Neural cell (in vitro differentiated cells): ENCODE data around the gene RHOF. TPM values are rescaled to one million over a fixed set of nuclear protein-coding genes. Genes with fewer than 3 reads are reported as not detected.

Experiments
- H2AFZ ChIP-seq: fragments of 200-600, 300-800 bp; sonication (generic), shearing (Covaris generic); 2 replicates; pipeline ENCODE4 v1.6.0; 2014; ENCODE audit warnings: low read depth, mild to moderate bottlenecking, antibody characterized with exemption, low read length, moderate library complexity
- H3F3A ChIP-seq: fragments of 200-600 bp; shearing (Covaris generic); 2 replicates; pipeline ENCODE4 v1.6.1; 2016; ENCODE audit warnings: mild to moderate bottlenecking, moderate library complexity, mixed read lengths, antibody characterized with exemption, low read length; ENCODE audit not compliant: insufficient read depth, poor library complexity, severe bottlenecking
- H3K27ac ChIP-seq: fragments of 200-600, 300-800 bp; sonication (generic), shearing (Covaris generic); 2 replicates; pipeline ENCODE4 v1.5.1; 2014; ENCODE audit warnings: mild to moderate bottlenecking, low read length, moderate library complexity
- H3K27me3 ChIP-seq: fragments of 300-800, 200-600 bp; sonication (generic), shearing (Covaris generic); 2 replicates; pipeline ENCODE4 v1.6.0; 2014; ENCODE audit warnings: mild to moderate bottlenecking, low read depth, low read length, moderate library complexity; ENCODE audit not compliant: insufficient read depth
- H3K36me3 ChIP-seq: fragments of 300-800, 200-600 bp; sonication (generic), shearing (Covaris generic); 2 replicates; pipeline ENCODE4 v1.5.1; 2014; ENCODE audit warnings: mild to moderate bottlenecking, antibody characterized with exemption, low read length, moderate library complexity; ENCODE audit not compliant: insufficient read depth
- H3K4me2 ChIP-seq: fragments of 300-800, 200-600 bp; sonication (generic), shearing (Covaris generic); 2 replicates; pipeline ENCODE4 v1.6.0; 2014; ENCODE audit warnings: mild to moderate bottlenecking, low read length
- H3K4me3 ChIP-seq: fragments of 300-800, 200-600 bp; sonication (generic), shearing (Covaris generic); 2 replicates; pipeline ENCODE4 v1.5.1; 2014; ENCODE audit warnings: mild to moderate bottlenecking, low read length, moderate library complexity
- H3K79me2 ChIP-seq: fragments of 200-600 bp; shearing (Covaris generic); replicated peaks from 2 replicates; pipeline ENCODE4 v1.6.0; 2014; ENCODE audit warnings: mild to moderate bottlenecking, low read length, moderate library complexity; ENCODE audit not compliant: insufficient read depth
- H3K9ac ChIP-seq: fragments of 300-800, 200-600 bp; sonication (generic), shearing (Covaris generic); 2 replicates; pipeline ENCODE4 v1.6.1; 2016; ENCODE audit warnings: mild to moderate bottlenecking, low read length, mixed read lengths
- H3K9me2 ChIP-seq: fragments of 200-600 bp; shearing (Covaris generic); 2 replicates; pipeline ENCODE4 v1.6.1; 2016; ENCODE audit warnings: mild to moderate bottlenecking, low read length, mixed read lengths; ENCODE audit not compliant: insufficient read depth
- H3K9me3 ChIP-seq: fragments of 200-600, 300-800 bp; sonication (generic), shearing (Covaris generic); 2 replicates; pipeline ENCODE4 v1.6.1; 2016; ENCODE audit warnings: mild to moderate bottlenecking, mixed run types, low read length, moderate library complexity, mixed read lengths
- H4K20me1 ChIP-seq: fragments of 200-600 bp; shearing (Covaris generic); 2 replicates; pipeline ENCODE4 v1.6.1; 2016; ENCODE audit warnings: mild to moderate bottlenecking, mixed run types; ENCODE audit not compliant: insufficient read depth
- MXI1 ChIP-seq: fragments of 450-650 bp; conservative IDR thresholded peaks from 2 replicates; pipeline ENCODE4 v1.6.1; 2014; ENCODE audit warnings: antibody characterized with exemption, mild to moderate bottlenecking; ENCODE audit not compliant: poor library complexity, severe bottlenecking
- REST ChIP-seq: IDR thresholded peaks from 2 replicates; pipeline ENCODE4 v1.6.1; 2012; ENCODE audit warnings: borderline replicate concordance
- SMC3 ChIP-seq: fragments of 450-650 bp; conservative IDR thresholded peaks from 2 replicates; pipeline ENCODE4 v1.6.1; 2014; ENCODE audit warnings: antibody characterized with exemption, mild to moderate bottlenecking, moderate library complexity; ENCODE audit not compliant: poor library complexity
- TAF1 ChIP-seq: IDR thresholded peaks from 2 replicates; pipeline ENCODE4 v1.6.1; 2012; ENCODE audit warnings: low read depth
- polyA plus RNA-seq: library from polyadenylated mRNA; depleted of rRNA; stranded (reverse); fragments of >200 nt; gene quantifications from 2 replicates; pipeline ENCODE4 v1.2.3, GENCODE V29; 2014

The RHOF gene
- polyA plus RNA-seq, 1 donor from 2014 or later, result 14.7 TPM

- Histone ChIP-seq H2AFZ (no peak overlapping the region), H4K20me1 (no peaks in the 10 kb centered on the region), H3K9ac (no peak overlapping the region), H3K4me2 (no peak overlapping the region), H3K4me3 (no peak overlapping the region), H3F3A (no peaks in the 10 kb centered on the region), H3K27me3 (no peaks in the 10 kb centered on the region), H3K79me2 (no peaks in the 10 kb centered on the region), H3K36me3 (no peaks in the 10 kb centered on the region), H3K9me2 (no peaks in the 10 kb centered on the region), H3K27ac (no peak overlapping the region), H3K9me3 (no peaks in the 10 kb centered on the region)
- no peak for TF ChIP-seq REST
- no peak for TF ChIP-seq SMC3
Measured at GRCh38 chr12:121731473-121731872, 62.0 kb downstream of the RHOF start.

- no peaks in the 10 kb centered on the region for H3K9me3 ChIP-seq
- no peak overlapping the region for H3K4me2 ChIP-seq
- H4K20me1 ChIP-seq, result no peaks in the 10 kb centered on the region
- TF ChIP-seq TAF1 (no peak), MXI1 (no peak), REST (no peak)
- H3K9ac ChIP-seq, result no peak overlapping the region
- H3K27ac ChIP-seq, result no peak overlapping the region
- no peaks in the 10 kb centered on the region for H3K36me3 ChIP-seq
- H3F3A ChIP-seq, result no peaks in the 10 kb centered on the region
- H3K27me3 ChIP-seq, result no peaks in the 10 kb centered on the region
- H3K79me2 ChIP-seq, result no peaks in the 10 kb centered on the region
- no peak overlapping the region for H3K4me3 ChIP-seq
- H2AFZ ChIP-seq, result no peak overlapping the region
- H3K9me2 ChIP-seq, result no peaks in the 10 kb centered on the region
Measured at GRCh38 chr12:121729021-121729420, 64.5 kb downstream of the RHOF start.

Other genes starting within 250 kb of the RHOF start
- 85.5 and 93.8 TPM in 2 replicates for gene KDM2B, start 212.7 kb downstream of the RHOF start, polyA plus RNA-seq
- 0.78 and 5.2 TPM in 2 replicates for gene ORAI1, start 167.2 kb downstream of the RHOF start, polyA plus RNA-seq
- 1.1 and 3.4 TPM in 2 replicates for gene MORN3, start 124.0 kb downstream of the RHOF start, polyA plus RNA-seq
- 9.5 and 9.8 TPM in 2 replicates for gene TMEM120B, start 80.9 kb downstream of the RHOF start, polyA plus RNA-seq
- gene SETD1B, start 10.3 kb upstream of the RHOF start, polyA plus RNA-seq, result 2.6 and 3.2 TPM in 2 replicates
- not detected in 2 replicates for gene HPD, start 65.2 kb upstream of the RHOF start, polyA plus RNA-seq
- gene PSMD9, start 95.1 kb upstream of the RHOF start, polyA plus RNA-seq, result 74.9 and 79.3 TPM in 2 replicates
- gene CFAP251, start 124.9 kb upstream of the RHOF start, polyA plus RNA-seq, result 1.6 and 4.0 TPM in 2 replicates
- gene BCL7A, start 228.2 kb upstream of the RHOF start, polyA plus RNA-seq, result 51.3 and 65.6 TPM in 2 replicates